Tibial artery (tissue), 4 donors: ENCODE results near the gene ERCC1.

Experiments
- DNase-seq, 2 donors: peaks; one replicate each; pipeline ENCODE4 v3.0.0-alpha.2; 2019
- H3K27ac ChIP-seq, 2 donors: fragments of 200-600 bp; sonication (generic) in 1 of 2; 1 replicate in 1 of 2; 2 replicates in 1 of 2; pipeline ENCODE4 v1.5.1; 2018 to 2019; ENCODE audit warnings: mild to moderate bottlenecking in 1 of 2
- H3K27me3 ChIP-seq, 2 donors: fragments of 200-600 bp; sonication (generic) in 1 of 2; one replicate each; pipeline versions ENCODE4 v1.5.1 to v1.6.0; 2016 to 2019
- H3K36me3 ChIP-seq, 3 donors: fragments of 200-600 bp; sonication (generic) in 2 of 3; one replicate each; pipeline ENCODE4 v1.5.1; 2016 to 2019; ENCODE audit warnings: mild to moderate bottlenecking in 2 of 3
- H3K4me1 ChIP-seq, 4 donors: fragments of 200-600 bp; sonication (generic) in 2 of 4; 1 replicate in 3 of 4; 2 replicates in 1 of 4; pipeline ENCODE4 v1.5.1; 2016 to 2019
- H3K4me3 ChIP-seq, 2 donors: fragments of 200-600 bp; sonication (generic) in 1 of 2; 1 replicate in 1 of 2; 2 replicates in 1 of 2; pipeline ENCODE4 v1.5.1; 2018 to 2019; ENCODE audit warnings: mild to moderate bottlenecking in 2 of 2
- H3K9me3 ChIP-seq, 3 donors: fragments of 200-600 bp; sonication (generic) in 1 of 3; one replicate each; pipeline ENCODE4 v1.5.1; 2016 to 2019
- intact Hi-C: fragments of 100-400 bp; cut with DNase I; formaldehyde crosslinking; loops from one replicate; pipeline ENCODE4 v1.15.0; 2023; ENCODE audit warnings: low total_unique reads
- TF ChIP-seq, protein P1 (sequence below), 2 experiments: fragments of 200-600 bp in 1 of 2; fragments of 450-650 bp in 1 of 2; IDR thresholded peaks; one replicate each; pipeline ENCODE4 v1.5.1; 2017 to 2019; ENCODE audit warnings: antibody characterized with exemption in 2 of 2, mild to moderate bottlenecking in 1 of 2, moderate library complexity in 1 of 2

ERCC1 gene

DNA sequence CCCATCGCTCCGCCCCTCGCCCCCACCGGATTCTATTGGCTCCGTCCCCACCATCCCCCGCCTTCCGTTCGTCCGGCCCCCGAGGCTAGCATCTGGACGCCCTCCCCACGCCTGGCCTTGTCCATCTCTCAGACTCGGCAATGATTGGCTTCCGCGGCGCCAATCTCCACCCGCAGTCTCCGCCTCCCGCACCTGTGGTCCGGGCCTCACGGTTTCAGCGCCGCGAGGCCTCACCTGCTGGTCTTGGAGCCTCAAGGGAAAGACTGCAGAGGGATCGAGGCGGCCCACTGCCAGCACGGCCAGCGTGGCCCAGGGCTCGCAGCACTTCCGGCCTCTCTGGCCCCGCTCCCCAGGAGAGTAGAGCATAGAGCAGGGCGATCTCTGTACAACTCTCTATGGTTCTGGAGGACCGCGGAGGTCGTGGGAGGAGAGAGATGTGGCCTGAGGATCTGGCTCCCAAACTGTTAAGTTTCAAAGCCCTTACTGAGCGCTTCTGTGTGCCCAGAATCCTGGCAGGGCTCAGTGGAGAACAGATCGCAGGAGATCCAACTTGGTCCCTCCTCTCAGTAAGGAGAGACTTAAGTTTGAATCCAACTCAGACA is at the start of gene ERCC1:
ERCC1 (minus strand) TSS at position 329 of the 602 bp plus-strand sequence. CDS start 543 bp downstream, outside the sequence.
- Histone ChIP-seq H3K4me3 (peak within 1 kb of the TSS; percentile 61 to 69), H3K27ac (peak within 1 kb of the TSS; percentile 86 to 89), H3K36me3 (peaks cover 0 to 27% (median 22%) of the 10 kb centered on the region in 3 donors), H3K4me1 (peaks cover 0 to 52% (median 35%) of the 10 kb centered on the region in 4 donors), H3K9me3 (no peaks in the 10 kb centered on the region), H3K27me3 (no peaks in the 10 kb centered on the region)
- TF ChIP-seq, protein P1, sequence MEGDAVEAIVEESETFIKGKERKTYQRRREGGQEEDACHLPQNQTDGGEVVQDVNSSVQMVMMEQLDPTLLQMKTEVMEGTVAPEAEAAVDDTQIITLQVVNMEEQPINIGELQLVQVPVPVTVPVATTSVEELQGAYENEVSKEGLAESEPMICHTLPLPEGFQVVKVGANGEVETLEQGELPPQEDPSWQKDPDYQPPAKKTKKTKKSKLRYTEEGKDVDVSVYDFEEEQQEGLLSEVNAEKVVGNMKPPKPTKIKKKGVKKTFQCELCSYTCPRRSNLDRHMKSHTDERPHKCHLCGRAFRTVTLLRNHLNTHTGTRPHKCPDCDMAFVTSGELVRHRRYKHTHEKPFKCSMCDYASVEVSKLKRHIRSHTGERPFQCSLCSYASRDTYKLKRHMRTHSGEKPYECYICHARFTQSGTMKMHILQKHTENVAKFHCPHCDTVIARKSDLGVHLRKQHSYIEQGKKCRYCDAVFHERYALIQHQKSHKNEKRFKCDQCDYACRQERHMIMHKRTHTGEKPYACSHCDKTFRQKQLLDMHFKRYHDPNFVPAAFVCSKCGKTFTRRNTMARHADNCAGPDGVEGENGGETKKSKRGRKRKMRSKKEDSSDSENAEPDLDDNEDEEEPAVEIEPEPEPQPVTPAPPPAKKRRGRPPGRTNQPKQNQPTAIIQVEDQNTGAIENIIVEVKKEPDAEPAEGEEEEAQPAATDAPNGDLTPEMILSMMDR (IDR thresholded peaks at IDR 0.05), result no peak
- intact Hi-C loops, result no loop called here
- peak; percentile 94 to 97 for DNase-seq

DNA sequence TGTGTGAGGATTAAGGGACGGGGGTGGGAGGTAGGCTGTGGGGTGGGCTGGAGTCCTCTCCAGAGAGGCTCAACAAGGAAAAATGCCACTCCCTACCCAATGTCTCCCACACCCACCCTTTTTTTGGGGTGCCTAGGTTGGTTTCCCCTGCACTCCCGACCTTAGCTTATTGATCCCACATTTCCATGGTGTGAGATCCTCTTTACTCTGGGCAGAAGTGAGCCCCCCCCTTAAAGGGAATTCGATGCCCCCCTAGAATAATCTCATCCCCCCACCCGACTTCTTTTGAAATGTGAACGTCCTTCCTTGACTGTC is 49.6 kb upstream of the ERCC1 start:
- TF ChIP-seq, protein P1 (IDR thresholded peaks at IDR 0.05), result no peak
- no peak overlapping the region for H3K4me3 ChIP-seq
- DNase-seq, result no peak
- no peak overlapping the region for H3K27ac ChIP-seq
- H3K36me3 ChIP-seq, result no peaks in the 10 kb centered on the region
- peaks cover 0 to 38% (median 23%) of the 10 kb centered on the region in 4 donors for H3K4me1 ChIP-seq
- no peaks in the 10 kb centered on the region for H3K9me3 ChIP-seq
- intact Hi-C loops, result no loop called here
- H3K27me3 ChIP-seq, result peaks cover 0 to 3% of the 10 kb centered on the region in 2 donors

DNA sequence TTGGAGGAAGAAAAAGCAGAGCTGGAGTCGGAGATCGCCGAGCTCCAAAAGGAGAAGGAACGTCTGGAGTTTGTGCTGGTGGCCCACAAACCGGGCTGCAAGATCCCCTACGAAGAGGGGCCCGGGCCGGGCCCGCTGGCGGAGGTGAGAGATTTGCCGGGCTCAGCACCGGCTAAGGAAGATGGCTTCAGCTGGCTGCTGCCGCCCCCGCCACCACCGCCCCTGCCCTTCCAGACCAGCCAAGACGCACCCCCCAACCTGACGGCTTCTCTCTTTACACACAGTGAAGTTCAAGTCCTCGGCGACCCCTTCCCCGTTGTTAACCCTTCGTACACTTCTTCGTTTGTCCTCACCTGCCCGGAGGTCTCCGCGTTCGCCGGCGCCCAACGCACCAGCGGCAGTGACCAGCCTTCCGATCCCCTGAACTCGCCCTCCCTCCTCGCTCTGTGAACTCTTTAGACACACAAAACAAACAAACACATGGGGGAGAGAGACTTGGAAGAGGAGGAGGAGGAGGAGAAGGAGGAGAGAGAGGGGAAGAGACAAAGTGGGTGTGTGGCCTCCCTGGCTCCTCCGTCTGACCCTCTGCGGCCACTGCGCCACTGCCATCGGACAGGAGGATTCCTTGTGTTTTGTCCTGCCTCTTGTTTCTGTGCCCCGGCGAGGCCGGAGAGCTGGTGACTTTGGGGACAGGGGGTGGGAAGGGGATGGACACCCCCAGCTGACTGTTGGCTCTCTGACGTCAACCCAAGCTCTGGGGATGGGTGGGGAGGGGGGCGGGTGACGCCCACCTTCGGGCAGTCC is 49.0 kb upstream of the ERCC1 start:
- intact Hi-C loops, result no loop called here
- Histone ChIP-seq H3K27me3 (peaks cover 0 to 3% of the 10 kb centered on the region in 2 donors), H3K4me1 (peaks cover 0 to 38% (median 22%) of the 10 kb centered on the region in 4 donors), H3K9me3 (no peaks in the 10 kb centered on the region), H3K36me3 (no peaks in the 10 kb centered on the region), H3K27ac (no peak overlapping the region), H3K4me3 (no peak overlapping the region)
- DNase-seq, result no peak
- TF ChIP-seq, protein P1 (IDR thresholded peaks at IDR 0.05), result no peak

DNA sequence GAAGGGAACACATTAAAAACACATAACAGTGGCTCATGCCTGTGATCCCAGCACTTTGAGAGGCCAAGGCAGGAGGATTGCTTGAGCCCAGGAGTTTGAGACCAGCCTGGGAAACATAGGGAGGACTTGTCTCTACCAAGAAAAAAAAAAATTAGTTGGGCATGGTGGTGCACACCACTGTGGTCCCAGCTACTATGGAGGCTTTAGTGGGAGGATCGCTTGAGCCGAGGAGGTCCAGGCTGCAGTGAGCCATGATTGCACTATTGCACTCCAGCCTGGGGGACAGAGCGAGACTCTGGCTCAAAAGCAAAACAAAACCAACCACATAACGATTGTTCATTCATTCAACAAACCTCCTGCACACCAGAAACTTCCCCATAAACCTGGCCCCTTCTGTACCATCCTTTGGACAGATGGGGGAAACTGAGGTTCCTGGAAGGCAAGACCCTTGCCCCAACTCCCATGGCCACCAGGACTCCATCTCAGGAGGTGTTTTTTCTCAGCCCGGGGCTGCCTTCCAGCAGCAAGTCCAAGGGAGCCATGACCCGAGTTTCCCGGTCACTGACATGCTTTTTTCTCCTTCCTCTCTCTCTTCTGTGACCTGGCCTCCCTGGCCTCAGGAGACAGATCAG is 48.3 kb upstream of the ERCC1 start:
- intact Hi-C loops, result no loop called here
- H3K4me1 ChIP-seq, result peaks cover 0 to 36% (median 24%) of the 10 kb centered on the region in 4 donors
- no peaks in the 10 kb centered on the region for H3K36me3 ChIP-seq
- H3K27me3 ChIP-seq, result peaks cover 0 to 3% of the 10 kb centered on the region in 2 donors
- no peaks in the 10 kb centered on the region for H3K9me3 ChIP-seq
- no peak for DNase-seq
- H3K4me3 ChIP-seq, result no peak overlapping the region
- TF ChIP-seq, protein P1 (IDR thresholded peaks at IDR 0.05), result no peak
- H3K27ac ChIP-seq, result no peak overlapping the region

DNA sequence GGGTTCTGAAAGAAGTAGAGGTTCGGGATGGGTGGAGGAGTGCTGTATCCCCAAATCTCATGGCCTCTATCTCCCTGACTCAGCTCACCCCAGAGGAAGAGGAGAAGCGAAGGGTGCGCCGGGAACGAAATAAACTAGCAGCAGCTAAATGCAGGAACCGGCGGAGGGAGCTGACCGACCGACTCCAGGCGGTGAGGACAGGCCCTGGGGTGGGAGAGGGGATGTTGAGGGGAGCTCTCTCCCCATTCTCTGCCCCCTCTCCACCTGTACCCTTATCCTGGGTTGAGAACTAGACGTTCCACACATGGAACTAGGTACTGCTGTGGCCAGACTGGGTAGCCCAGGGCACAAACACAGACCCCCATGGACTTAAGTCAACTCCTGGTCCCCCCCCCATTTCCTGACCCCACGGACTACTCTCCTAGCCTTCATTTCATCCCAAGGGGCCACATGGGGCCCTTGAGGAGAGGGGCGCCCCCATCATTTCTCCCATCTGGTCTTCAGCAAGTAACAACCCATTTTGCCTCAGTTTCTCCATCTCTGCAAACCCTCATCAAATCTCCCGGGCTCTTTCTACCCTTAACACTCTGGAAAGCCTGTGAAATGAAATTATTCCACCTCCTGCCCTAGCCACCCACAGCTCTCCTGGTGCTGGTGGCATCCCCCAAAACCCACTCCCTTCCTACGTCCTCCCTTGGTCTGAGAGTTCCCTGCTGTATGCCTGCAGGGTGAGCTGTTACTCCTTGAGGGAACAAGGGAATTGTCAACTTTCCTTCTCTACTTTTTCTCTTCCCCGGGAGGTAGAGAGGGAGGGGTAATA is 47.6 kb upstream of the ERCC1 start:
- TF ChIP-seq, protein P1 (IDR thresholded peaks at IDR 0.05), result no peak
- Histone ChIP-seq H3K4me1 (peaks cover 0 to 37% (median 27%) of the 10 kb centered on the region in 4 donors), H3K36me3 (no peaks in the 10 kb centered on the region), H3K9me3 (no peaks in the 10 kb centered on the region), H3K27me3 (peaks cover 0 to 3% of the 10 kb centered on the region in 2 donors), H3K27ac (peak overlapping the region in 1 of 2 donors; percentile 95), H3K4me3 (no peak overlapping the region)
- DNase-seq, result no peak
- intact Hi-C loops, result no loop called here
